Stomach (tissue), 9 donors: ENCODE measurements around the gene KSR2. TPM values are rescaled to one million over a fixed set of nuclear protein-coding genes. Genes with fewer than 3 reads are reported as not detected.

Experiments
- DNase-seq, 2 donors: peaks; one replicate each; pipeline versions ENCODE4 v3.0.0 to v3.0.0-alpha.2; 2013 to 2019
- H3K27ac ChIP-seq, 5 donors: fragments of 200-600 bp in 4 of 5; sonication (generic) in 4 of 5; one replicate each; pipeline ENCODE4 v1.5.1; 2013 to 2019; ENCODE audit warnings: mild to moderate bottlenecking in 1 of 5, moderate library complexity in 1 of 5
- H3K27me3 ChIP-seq, 3 donors: fragments of 200-600 bp; sonication (generic); one replicate each; pipeline ENCODE4 v1.5.1; 2017 to 2019; ENCODE audit warnings: mixed run types in 1 of 3
- H3K36me3 ChIP-seq, 4 donors: fragments of 200-600 bp; sonication (generic); 1 replicate in 3 of 4; 2 replicates in 1 of 4; pipeline ENCODE4 v1.5.1; 2016 to 2019
- H3K4me1 ChIP-seq, 4 donors: fragments of 200-600 bp; sonication (generic); one replicate each; pipeline ENCODE4 v1.5.1; 2016 to 2019
- H3K4me3 ChIP-seq, 4 donors: fragments of 200-600 bp; sonication (generic) in 3 of 4; one replicate each; pipeline ENCODE4 v1.5.1; 2016 to 2019; ENCODE audit warnings: mild to moderate bottlenecking in 1 of 4
- H3K9me3 ChIP-seq, 4 donors: fragments of 200-600 bp; sonication (generic); one replicate each; pipeline ENCODE4 v1.5.1; 2016 to 2019
- EP300 ChIP-seq: sonication (generic); formaldehyde crosslinking; IDR thresholded peaks from one replicate; pipeline ENCODE4 v1.6.1; 2017; ENCODE audit warnings: antibody characterized with exemption
- POLR2A ChIP-seq, 4 donors: fragments of 450-650 bp; IDR thresholded peaks; one replicate each; pipeline ENCODE4 v1.6.1; 2016; ENCODE audit warnings: antibody characterized with exemption in 4 of 4, control low read depth in 2 of 4, mild to moderate bottlenecking in 1 of 4, moderate library complexity in 1 of 4
- POLR2AphosphoS5 ChIP-seq, 3 donors: sonication (generic); formaldehyde crosslinking; IDR thresholded peaks; one replicate each; pipeline ENCODE4 v1.6.1; 2016; ENCODE audit warnings: antibody characterized with exemption in 3 of 3
- WGBS, 5 donors: extraction: QIAGEN DNeasy Blood & Tissue Kit in 3 of 5; methylation state at CpG; one replicate each; pipeline versions ENCODE4 v1.1.5 to v1.1.7; 2013 to 2018; 5-methylcytosine and 5-hydroxymethylcytosine counted together
- intact Hi-C: fragments of 100-400 bp; cut with DNase I; formaldehyde crosslinking; loops from one replicate; pipeline ENCODE4 v1.15.1; 2023; ENCODE audit warnings: low total_unique reads
- polyA plus RNA-seq, 3 donors: library from polyadenylated mRNA; stranded (reverse); fragments of 200-250 nt; gene quantifications; one replicate each; pipeline ENCODE4 v1.2.3, GENCODE V29; 2013
- total RNA-seq, 5 donors: library from RNA; depleted of rRNA; stranded (reverse); fragments of >200 nt; gene quantifications; one replicate each; pipeline versions ENCODE4 v1.1.0 to v1.2.3, GENCODE V29; 2014 to 2016
- TF ChIP-seq, protein P1 (sequence below), 7 experiments: fragments of 450-650 bp in 4 of 7; fragments of 200-600 bp in 3 of 7; sonication (generic) in 3 of 7; IDR thresholded peaks; one replicate each; pipeline ENCODE4 v1.5.1; 2016 to 2019; ENCODE audit warnings: antibody characterized with exemption in 7 of 7, control low read depth in 2 of 7, mild to moderate bottlenecking in 1 of 7
- donor health status: healthy with polysubstance abuse.
- donor health status: Bipolar disorder and iron deficiency.
- donor health status: healthy.

Gene KSR2
- total and polyA plus RNA-seq, 8 donors, result 0.03 to 1.4 (median 0.26) TPM; not detected in 2

DNA sequence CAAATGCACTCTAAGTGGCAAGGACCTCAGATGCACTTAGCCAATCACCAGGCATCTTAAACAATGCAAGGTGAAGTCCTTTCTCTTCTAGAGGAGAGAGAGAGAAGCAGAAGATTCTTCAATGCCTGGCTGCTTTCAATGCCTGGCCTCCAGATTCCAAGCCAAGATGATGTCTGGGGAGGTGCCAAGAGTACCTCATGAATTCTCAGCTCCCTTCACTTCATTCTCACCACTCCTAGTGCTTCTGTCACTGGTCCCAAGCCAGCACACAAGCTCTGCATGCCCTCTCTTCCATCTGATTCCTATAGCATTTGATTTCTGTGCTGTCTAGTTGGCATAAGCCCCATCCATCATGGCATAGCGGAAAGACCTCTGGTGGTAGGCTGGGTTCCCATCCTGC is 225.0 kb downstream of the KSR2 start:
- intact Hi-C loops, result no loop called here
- Histone ChIP-seq H3K9me3 (no peaks in the 10 kb centered on the region), H3K36me3 (no peaks in the 10 kb centered on the region), H3K27me3 (no peaks in the 10 kb centered on the region), H3K27ac (no peak overlapping the region), H3K4me1 (no peaks in the 10 kb centered on the region), H3K4me3 (no peak overlapping the region)
- 82 to 96% (median 92%) methylated on average over 1 of the region's 1 CpG for WGBS, 5 donors
- DNase-seq, result no peak
- no peak for TF ChIP-seq POLR2A (IDR thresholded peaks at IDR 0.05)
- TF ChIP-seq, protein P1, sequence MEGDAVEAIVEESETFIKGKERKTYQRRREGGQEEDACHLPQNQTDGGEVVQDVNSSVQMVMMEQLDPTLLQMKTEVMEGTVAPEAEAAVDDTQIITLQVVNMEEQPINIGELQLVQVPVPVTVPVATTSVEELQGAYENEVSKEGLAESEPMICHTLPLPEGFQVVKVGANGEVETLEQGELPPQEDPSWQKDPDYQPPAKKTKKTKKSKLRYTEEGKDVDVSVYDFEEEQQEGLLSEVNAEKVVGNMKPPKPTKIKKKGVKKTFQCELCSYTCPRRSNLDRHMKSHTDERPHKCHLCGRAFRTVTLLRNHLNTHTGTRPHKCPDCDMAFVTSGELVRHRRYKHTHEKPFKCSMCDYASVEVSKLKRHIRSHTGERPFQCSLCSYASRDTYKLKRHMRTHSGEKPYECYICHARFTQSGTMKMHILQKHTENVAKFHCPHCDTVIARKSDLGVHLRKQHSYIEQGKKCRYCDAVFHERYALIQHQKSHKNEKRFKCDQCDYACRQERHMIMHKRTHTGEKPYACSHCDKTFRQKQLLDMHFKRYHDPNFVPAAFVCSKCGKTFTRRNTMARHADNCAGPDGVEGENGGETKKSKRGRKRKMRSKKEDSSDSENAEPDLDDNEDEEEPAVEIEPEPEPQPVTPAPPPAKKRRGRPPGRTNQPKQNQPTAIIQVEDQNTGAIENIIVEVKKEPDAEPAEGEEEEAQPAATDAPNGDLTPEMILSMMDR (IDR thresholded peaks at IDR 0.05), result no peak
- no peak for TF ChIP-seq POLR2AphosphoS5 (IDR thresholded peaks at IDR 0.05)
- TF ChIP-seq EP300, result no peak

DNA sequence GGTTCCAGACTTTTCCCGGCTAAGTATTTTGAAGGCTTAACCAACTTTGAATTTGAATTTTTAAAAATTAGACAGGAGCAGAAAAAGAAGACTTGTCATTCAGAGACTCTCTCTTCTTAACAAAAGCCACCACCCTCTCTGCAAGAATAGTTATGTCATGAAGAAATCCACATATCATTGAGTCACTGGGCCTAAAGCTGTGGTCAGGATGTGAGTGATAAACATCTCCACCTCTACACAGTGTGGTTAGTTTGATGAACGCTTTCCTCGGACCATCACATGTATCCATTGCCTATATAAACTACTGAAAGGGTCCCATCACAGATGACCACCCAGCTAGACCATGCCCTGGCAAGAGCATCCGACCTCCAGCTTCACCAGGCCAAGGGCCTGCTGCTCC is 226.1 kb downstream of the KSR2 start:
- H3K27ac ChIP-seq, result no peak overlapping the region
- WGBS, 5 donors, result 66 to 85% (median 80%) methylated on average over 4 of the region's 4 CpGs
- DNase-seq, result no peak

DNA sequence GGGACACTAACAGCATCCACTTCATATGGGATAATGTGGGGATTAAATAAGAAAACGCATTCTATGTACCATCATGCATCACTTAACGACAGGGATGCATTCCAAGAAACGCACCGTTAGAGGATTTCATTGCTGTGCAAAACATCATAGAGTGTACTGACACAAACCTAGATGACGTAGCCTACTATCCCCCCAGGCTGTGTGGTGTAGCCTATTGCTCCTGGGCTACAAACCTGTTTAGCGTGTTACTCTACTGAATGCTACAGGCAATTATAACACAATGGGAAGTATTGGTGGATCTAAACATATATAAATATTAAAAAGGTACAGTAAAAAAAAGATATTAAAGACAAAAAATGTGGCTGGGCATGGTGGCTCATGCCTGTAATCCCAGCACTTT is 230.6 kb downstream of the KSR2 start:
- WGBS, 5 donors, result 80 to 89% (median 87%) methylated on average over 6 of the region's 6 CpGs
- Histone ChIP-seq H3K27ac (no peak overlapping the region), H3K27me3 (no peaks in the 10 kb centered on the region), H3K9me3 (no peaks in the 10 kb centered on the region), H3K36me3 (no peaks in the 10 kb centered on the region), H3K4me1 (no peaks in the 10 kb centered on the region), H3K4me3 (no peak overlapping the region)
- TF ChIP-seq POLR2AphosphoS5 (IDR thresholded peaks at IDR 0.05), result no peak
- no peak for TF ChIP-seq EP300
- TF ChIP-seq, protein P1 (IDR thresholded peaks at IDR 0.05), result no peak
- no peak for TF ChIP-seq POLR2A (IDR thresholded peaks at IDR 0.05)
- intact Hi-C loops, result no loop called here
- DNase-seq, result no peak

More for the DNA sequence above, 226.1 kb downstream of the KSR2 start:
- intact Hi-C loops, result no loop called here
- no peaks in the 10 kb centered on the region for H3K9me3 ChIP-seq
- no peaks in the 10 kb centered on the region for H3K4me1 ChIP-seq
- no peaks in the 10 kb centered on the region for H3K27me3 ChIP-seq
- H3K36me3 ChIP-seq, result no peaks in the 10 kb centered on the region
- TF ChIP-seq POLR2AphosphoS5 (IDR thresholded peaks at IDR 0.05) (no peak), EP300 (no peak), POLR2A (IDR thresholded peaks at IDR 0.05) (no peak)
- TF ChIP-seq, protein P1 (IDR thresholded peaks at IDR 0.05), result no peak
- no peak overlapping the region for H3K4me3 ChIP-seq

DNA sequence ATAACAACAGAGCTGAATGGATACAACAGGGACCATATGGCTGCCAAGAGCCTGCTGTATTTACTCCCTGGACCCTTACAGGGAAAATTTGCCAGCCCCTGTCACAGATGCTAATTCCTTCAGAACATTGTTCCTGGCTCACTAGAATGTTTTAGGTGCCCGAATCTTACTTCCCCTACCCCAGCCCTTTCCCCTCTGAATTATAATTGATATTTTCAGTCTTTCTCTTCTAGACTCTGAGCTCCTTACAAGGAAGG is 235.3 kb downstream of the KSR2 start:
- intact Hi-C loops, result no loop called here
- Histone ChIP-seq H3K4me1 (no peaks in the 10 kb centered on the region), H3K9me3 (peaks cover 0 to 7% (median 3%) of the 10 kb centered on the region in 4 donors), H3K4me3 (no peak overlapping the region), H3K27ac (no peak overlapping the region), H3K27me3 (no peaks in the 10 kb centered on the region), H3K36me3 (no peaks in the 10 kb centered on the region)
- no peak for DNase-seq
- no peak for TF ChIP-seq POLR2AphosphoS5 (IDR thresholded peaks at IDR 0.05)
- TF ChIP-seq, protein P1 (IDR thresholded peaks at IDR 0.05), result no peak
- TF ChIP-seq EP300, result no peak
- no peak for TF ChIP-seq POLR2A (IDR thresholded peaks at IDR 0.05)
- 59 to 90% (median 81%) methylated on average over 1 of the region's 1 CpG for WGBS, 5 donors
